Endodermal cell (in vitro differentiated cells): ENCODE measurements around the gene CSF1. TPM values are rescaled to one million over a fixed set of nuclear protein-coding genes. Genes with fewer than 3 reads are reported as not detected.
"Not testable (repeated sequence)": the region's sequence is repeated elsewhere in the genome, so short reads cannot be mapped to it uniquely, and the experiment has no call there.

Experiments
- DNase-seq: peaks from one replicate; pipeline ENCODE4 v3.0.0-alpha.2; 2017
- H3K27ac ChIP-seq: 2 replicates; pipeline ENCODE4 v1.5.1; 2013; ENCODE audit warnings: mild to moderate bottlenecking, low read depth, low read length, moderate library complexity
- H3K27me3 ChIP-seq: 2 replicates; pipeline ENCODE4 v1.6.1; 2013; ENCODE audit warnings: mild to moderate bottlenecking, low read length, moderate library complexity; ENCODE audit not compliant: insufficient read depth, control insufficient read depth, poor library complexity, severe bottlenecking
- H3K36me3 ChIP-seq: 2 replicates; pipeline ENCODE4 v1.7.0; 2013; ENCODE audit warnings: mild to moderate bottlenecking, low read length, moderate library complexity; ENCODE audit not compliant: control insufficient read depth, insufficient read depth
- H3K4me1 ChIP-seq: one replicate; pipeline ENCODE4 v1.7.0; 2013; ENCODE audit warnings: low read length; ENCODE audit not compliant: control insufficient read depth, insufficient read depth
- H3K4me3 ChIP-seq: 2 replicates; pipeline ENCODE4 v1.5.1; 2013; ENCODE audit warnings: mild to moderate bottlenecking, low read length, moderate library complexity
- H3K9ac ChIP-seq: 2 replicates; pipeline ENCODE4 v1.6.1; 2013; ENCODE audit warnings: mild to moderate bottlenecking, low read length, moderate library complexity; ENCODE audit not compliant: poor library complexity, severe bottlenecking; ENCODE audit errors: extremely low read depth
- H3K9me3 ChIP-seq: 2 replicates; pipeline ENCODE4 v1.6.1; 2013; ENCODE audit warnings: mild to moderate bottlenecking, low read length, moderate library complexity; ENCODE audit not compliant: control insufficient read depth
- H3K27ac Mint-ChIP-seq: 2 replicates; pipeline ENCODE4 v1.8.0; 2020; ENCODE audit warnings: mixed read lengths
- H3K27me3 Mint-ChIP-seq: 2 replicates; pipeline ENCODE4 v1.8.0; 2021; ENCODE audit warnings: mild to moderate bottlenecking, mixed read lengths; ENCODE audit not compliant: insufficient read depth
- H3K36me3 Mint-ChIP-seq: 2 replicates; pipeline ENCODE4 v1.8.0; 2020; ENCODE audit warnings: low read depth, mixed read lengths
- H3K4me1 Mint-ChIP-seq: 2 replicates; pipeline ENCODE4 v1.8.0; 2020; ENCODE audit warnings: mixed read lengths
- H3K4me3 Mint-ChIP-seq: 2 replicates; pipeline ENCODE4 v1.8.0; 2020; ENCODE audit warnings: mild to moderate bottlenecking, moderate library complexity, mixed read lengths
- H3K9me3 Mint-ChIP-seq: 2 replicates; pipeline ENCODE4 v1.8.0; 2020; ENCODE audit warnings: mild to moderate bottlenecking, mixed read lengths
- CTCF ChIP-seq: fragments of 200-600 bp; sonication (generic); conservative IDR thresholded peaks from 2 replicates; pipeline ENCODE4 v1.5.0; 2021; ENCODE audit warnings: antibody characterized with exemption, mild to moderate bottlenecking
- WGBS, 2 experiments: methylation state at CpG; one replicate each; pipeline versions ENCODE4 v1.1.5 to v1.1.7; 2013; ENCODE audit warnings: missing lambda C conversion rate in 2 of 2, mixed read lengths in 1 of 2; ENCODE audit not compliant: insufficient coverage in 1 of 2, insufficient read length in 1 of 2; 5-methylcytosine and 5-hydroxymethylcytosine counted together
- total RNA-seq, 2 donors: library from RNA; stranded (reverse); fragmentation: NEBNext Ultra II Directional in 1 of 2; extraction: Animal tissue kit (Norgen Biotek cat#: 25700) in 1 of 2; gene quantifications; 2 replicates in 1 of 2; 3 replicates in 1 of 2; pipeline ENCODE4 v1.2.1, GENCODE V29; 2021

Gene CSF1
- total RNA-seq, 2 donors from 2014 or later, result 1.0 to 2.1 TPM

- H3K9me3 Mint-ChIP-seq, result no peaks in the 10 kb centered on the region
- no peak for TF ChIP-seq CTCF
Measured at GRCh38 chr1:109950038-109950437, 39.4 kb downstream of the CSF1 start.

GRCh38 chr1:109950509-109950908 is 39.9 kb downstream of the CSF1 start:
- Histone ChIP-seq H3K27ac (no peak overlapping the region), H3K4me3 (no peak overlapping the region), H3K27me3 (no peaks in the 10 kb centered on the region), H3K9me3 (no peaks in the 10 kb centered on the region), H3K36me3 (no peaks in the 10 kb centered on the region), H3K9ac (no peak overlapping the region), H3K4me1 (peaks cover 4% of the 10 kb centered on the region)
- no peaks in the 10 kb centered on the region for H3K9me3 Mint-ChIP-seq
- no peaks in the 10 kb centered on the region for H3K36me3 Mint-ChIP-seq
- peaks cover 19% of the 10 kb centered on the region for H3K27me3 Mint-ChIP-seq
- peaks cover 11% of the 10 kb centered on the region for H3K4me1 Mint-ChIP-seq
- H3K4me3 Mint-ChIP-seq, result no peak overlapping the region
- DNase-seq, result no peak
- no peak overlapping the region for H3K27ac Mint-ChIP-seq
- 80 to 90% methylated on average over 2 of the region's 2 CpGs for WGBS, 2 experiments
- no peak for TF ChIP-seq CTCF

More at GRCh38 chr1:109950038-109950437, 39.4 kb downstream of the CSF1 start:
- no peak overlapping the region for H3K27ac ChIP-seq
- 100% methylated on average over 1 of the region's 1 CpG; no CpG with 5 or more reads in 1 of the 2 experiments for WGBS, 2 experiments
- Mint-ChIP-seq H3K4me3 (no peak overlapping the region), H3K4me1 (peaks cover 11% of the 10 kb centered on the region), H3K27ac (no peak overlapping the region), H3K36me3 (no peaks in the 10 kb centered on the region), H3K27me3 (peaks cover 14% of the 10 kb centered on the region)
- no peak overlapping the region for H3K9ac ChIP-seq
- no peak for DNase-seq
- H3K9me3 ChIP-seq, result no peaks in the 10 kb centered on the region
- no peak overlapping the region for H3K4me3 ChIP-seq
- H3K4me1 ChIP-seq, result peaks cover 4% of the 10 kb centered on the region
- no peaks in the 10 kb centered on the region for H3K36me3 ChIP-seq
- H3K27me3 ChIP-seq, result no peaks in the 10 kb centered on the region

GRCh38 chr1:109951501-109951900 is 40.9 kb downstream of the CSF1 start:
- H3K9me3 ChIP-seq, H3K27ac Mint-ChIP-seq, DNase-seq, H3K9me3 Mint-ChIP-seq, H3K4me3 Mint-ChIP-seq, H3K27me3 ChIP-seq, H3K9ac ChIP-seq, H3K4me3 ChIP-seq, H3K4me1 ChIP-seq, H3K36me3 ChIP-seq, H3K27ac ChIP-seq, H3K36me3 Mint-ChIP-seq: not testable (repeated sequence)
- 85 to 94% methylated on average over 3 to 5 of the region's 5 CpGs for whole genome bisulfite sequencing, 2 experiments
- Mint-ChIP-seq H3K4me1 (peaks cover 11% of the 10 kb centered on the region), H3K27me3 (peaks cover 17% of the 10 kb centered on the region)

- H3K4me1 Mint-ChIP-seq, result peaks cover 17% of the 10 kb centered on the region
- H3K4me3 ChIP-seq, result no peak overlapping the region
- WGBS, 2 experiments, result 67 to 90% methylated on average over 1 of the region's 1 CpG
- no peak overlapping the region for H3K27ac Mint-ChIP-seq
- H3K27ac ChIP-seq, result no peak overlapping the region
- no peaks in the 10 kb centered on the region for H3K36me3 Mint-ChIP-seq
- DNase-seq, result no peak
- no peaks in the 10 kb centered on the region for H3K9me3 ChIP-seq
- no peaks in the 10 kb centered on the region for H3K9me3 Mint-ChIP-seq
- no peak for TF ChIP-seq CTCF
- peaks cover 39% of the 10 kb centered on the region for H3K27me3 Mint-ChIP-seq
- H3K4me3 Mint-ChIP-seq, result no peak overlapping the region
- H3K9ac ChIP-seq, result no peak overlapping the region
- H3K27me3 ChIP-seq, result no peaks in the 10 kb centered on the region
- H3K36me3 ChIP-seq, result no peaks in the 10 kb centered on the region
- peaks cover 4% of the 10 kb centered on the region for H3K4me1 ChIP-seq
Measured at GRCh38 chr1:109954041-109954512, 43.4 kb downstream of the CSF1 start.
